ENCODE results near the gene ERGIC2.
"Not testable (repeated sequence)": the region's sequence is repeated elsewhere in the genome, so short reads cannot be mapped to it uniquely, and the experiment has no call there.

ERGIC2 gene

GRCh38 chr12:29306266-29306665, 74.7 kb downstream of the ERGIC2 start:
- Histone ChIP-seq H3K9me3 (ENCODE audit: control insufficient read depth, insufficient read depth, low read length) (no peaks in the 10 kb centered on the region), H3K36me3 (ENCODE audit: insufficient read depth, low read length) (no peaks in the 10 kb centered on the region; the same call in 1 of the 2 replicates), H3K9ac (ENCODE audit: low read depth, low read length) (no peak overlapping the region), H3K4me1 (ENCODE audit: insufficient read depth, low read length) (no peaks in the 10 kb centered on the region)

- no peaks in the 10 kb centered on the region for H3K9me3 ChIP-seq (ENCODE audit: control insufficient read depth, insufficient read depth, low read length)
- no peaks in the 10 kb centered on the region; the same call in 1 of the 2 replicates for H3K36me3 ChIP-seq (ENCODE audit: insufficient read depth, low read length)
- no peaks in the 10 kb centered on the region for H3K4me1 ChIP-seq (ENCODE audit: insufficient read depth, low read length)
- H3K9ac ChIP-seq (ENCODE audit: low read depth, low read length): no peak overlapping the region
Observed at GRCh38 chr12:29304388-29304787, 76.6 kb downstream of the ERGIC2 start.

- Histone ChIP-seq H3K9ac (ENCODE audit: low read depth, low read length) (no peak overlapping the region), H3K36me3 (ENCODE audit: insufficient read depth, low read length) (no peaks in the 10 kb centered on the region; the same call in 1 of the 2 replicates), H3K4me1 (ENCODE audit: insufficient read depth, low read length) (no peaks in the 10 kb centered on the region), H3K9me3 (ENCODE audit: control insufficient read depth, insufficient read depth, low read length) (no peaks in the 10 kb centered on the region)
Observed at GRCh38 chr12:29301114-29301513, 79.9 kb downstream of the ERGIC2 start.

- Histone ChIP-seq H3K4me1 (ENCODE audit: insufficient read depth, low read length) (no peaks in the 10 kb centered on the region), H3K9ac (ENCODE audit: low read depth, low read length) (no peak overlapping the region), H3K36me3 (ENCODE audit: insufficient read depth, low read length) (no peaks in the 10 kb centered on the region; the same call in 1 of the 2 replicates), H3K9me3 (ENCODE audit: control insufficient read depth, insufficient read depth, low read length) (no peaks in the 10 kb centered on the region)
Observed at GRCh38 chr12:29299633-29300032, 81.3 kb downstream of the ERGIC2 start.

GRCh38 chr12:29291226-29291625, 89.7 kb downstream of the ERGIC2 start:
- Histone ChIP-seq H3K9ac (ENCODE audit: low read depth, low read length) (no peak overlapping the region), H3K9me3 (ENCODE audit: control insufficient read depth, insufficient read depth, low read length) (no peaks in the 10 kb centered on the region), H3K4me1 (ENCODE audit: insufficient read depth, low read length) (0 out of 2 replicates have a peak, but pooled peaks cover 3% of the 10 kb centered on the region), H3K36me3 (ENCODE audit: insufficient read depth, low read length) (no peaks in the 10 kb centered on the region)

GRCh38 chr12:29290475-29290874, 90.5 kb downstream of the ERGIC2 start:
- H3K36me3 ChIP-seq (ENCODE audit: insufficient read depth, low read length); H3K9me3 ChIP-seq (ENCODE audit: control insufficient read depth, insufficient read depth, low read length); H3K9ac ChIP-seq (ENCODE audit: low read depth, low read length); H3K4me1 ChIP-seq (ENCODE audit: insufficient read depth, low read length): not testable (repeated sequence)

- Histone ChIP-seq H3K9ac (ENCODE audit: low read depth, low read length) (no peak overlapping the region), H3K36me3 (ENCODE audit: insufficient read depth, low read length) (no peaks in the 10 kb centered on the region), H3K4me1 (ENCODE audit: insufficient read depth, low read length) (0 out of 2 replicates have a peak, but pooled peaks cover 3% of the 10 kb centered on the region), H3K9me3 (ENCODE audit: control insufficient read depth, insufficient read depth, low read length) (no peaks in the 10 kb centered on the region)
Observed at GRCh38 chr12:29288031-29288430, 92.9 kb downstream of the ERGIC2 start.

- H3K4me1 ChIP-seq (ENCODE audit: insufficient read depth, low read length): 0 out of 2 replicates have a peak, but pooled peaks cover 3% of the 10 kb centered on the region
- H3K9me3 ChIP-seq (ENCODE audit: control insufficient read depth, insufficient read depth, low read length): no peaks in the 10 kb centered on the region
- H3K9ac ChIP-seq (ENCODE audit: low read depth, low read length): no peak overlapping the region
- H3K36me3 ChIP-seq (ENCODE audit: insufficient read depth, low read length): no peaks in the 10 kb centered on the region
Observed at GRCh38 chr12:29287622-29288021, 93.3 kb downstream of the ERGIC2 start.

Measured in ES-I3 (cell line).